Mucosa of gallbladder (tissue), 1 donor: ENCODE results near the gene CPNE5. TPM values are rescaled to one million over a fixed set of nuclear protein-coding genes. Genes with fewer than 3 reads are reported as not detected.

ENCODE experiments used
- DNase-seq: peaks from one replicate; pipeline ENCODE4 v3.0.0-alpha.2; 2020; ENCODE audit warnings: low spot score
- total RNA-seq: library from RNA; stranded (reverse); gene quantifications from one replicate; pipeline ENCODE4 v1.2.1, GENCODE V29; 2021
- donor health status: DM: no; HTN: no; CAD: no.

Gene CPNE5
- total RNA-seq, 1 donor from 2014 or later, result 1.3 TPM

- no peak for DNase-seq
These were observed 4.5 kb downstream of the CPNE5 start for GRCh38 chr6:36834576-36835341.

- DNase-seq, result no peak
These were observed 6.0 kb downstream of the CPNE5 start for GRCh38 chr6:36833182-36833789.

- no peak for DNase-seq
These were observed 6.9 kb downstream of the CPNE5 start for GRCh38 chr6:36832313-36832712.

- no peak for DNase-seq
These were observed 8.7 kb downstream of the CPNE5 start for GRCh38 chr6:36830577-36830976.

GRCh38 chr6:36829919-36830544, 9.2 kb downstream of the CPNE5 start:
- peak; percentile 73 for DNase-seq

GRCh38 chr6:36827261-36828079, 11.8 kb downstream of the CPNE5 start:
- no peak for DNase-seq

GRCh38 chr6:36826520-36827227, 12.6 kb downstream of the CPNE5 start:
- no peak for DNase-seq

- DNase-seq, result no peak
These were observed 13.2 kb downstream of the CPNE5 start for GRCh38 chr6:36825994-36826393.

- DNase-seq, result no peak
These were observed 13.8 kb downstream of the CPNE5 start for GRCh38 chr6:36825452-36825851.

- no peak for DNase-seq
These were observed 15.0 kb downstream of the CPNE5 start for GRCh38 chr6:36824253-36824652.

GRCh38 chr6:36823421-36824096, 15.7 kb downstream of the CPNE5 start:
- no peak for DNase-seq

GRCh38 chr6:36822506-36823269, 16.6 kb downstream of the CPNE5 start:
- no peak for DNase-seq

- no peak for DNase-seq
These were observed 17.5 kb downstream of the CPNE5 start for GRCh38 chr6:36821581-36822335.

GRCh38 chr6:36820700-36821580, 18.3 kb downstream of the CPNE5 start:
- DNase-seq, result no peak

- DNase-seq, result no peak
These were observed 20.5 kb downstream of the CPNE5 start for GRCh38 chr6:36818756-36819155.

GRCh38 chr6:36817847-36818246, 21.4 kb downstream of the CPNE5 start:
- no peak for DNase-seq

GRCh38 chr6:36817176-36817817, 21.9 kb downstream of the CPNE5 start:
- DNase-seq, result no peak
